Activated CD4-positive, alpha-beta T cell treated with anti-CD3 and anti-CD28 coated beads, Interleukin-2, Interleukin-6, amounts not matched to agents 100 ng/mL and 50 ng/mL, durations not matched to agents 16 hours and 8 hours (primary cell): Measurements from ENCODE around the gene FLYWCH2.

Source experiments
- DNase-seq: peaks from one replicate; pipeline ENCODE4 v3.0.0-alpha.2; 2020

The FLYWCH2 gene

GRCh38 chr16:2854700-2855309 lies 28.2 kb upstream of the FLYWCH2 start:
- DNase-seq: peak; percentile 32

- DNase-seq: no peak
Observed at GRCh38 chr16:2855536-2855935, 27.5 kb upstream of the FLYWCH2 start.

- DNase-seq: no peak
Observed at GRCh38 chr16:2856061-2856670, 26.8 kb upstream of the FLYWCH2 start.

- DNase-seq: no peak
Observed at GRCh38 chr16:2856686-2857450, 26.1 kb upstream of the FLYWCH2 start.

- no peak for DNase-seq
Observed at GRCh38 chr16:2857451-2858244, 25.4 kb upstream of the FLYWCH2 start, which contains the start of gene PRSS22. Gene PRSS22 (minus strand): TSS chr16:2858170. CDS start chr16:2858104, 66 bp downstream.

- no peak for DNase-seq
Observed at GRCh38 chr16:2858245-2859025, 24.6 kb upstream of the FLYWCH2 start.

- DNase-seq: no peak
Observed at GRCh38 chr16:2859686-2860265, 23.2 kb upstream of the FLYWCH2 start.

- no peak for DNase-seq
Observed at GRCh38 chr16:2860826-2861567, 22.0 kb upstream of the FLYWCH2 start.

- DNase-seq: no peak
Observed at GRCh38 chr16:2865651-2866050, 17.4 kb upstream of the FLYWCH2 start.

- DNase-seq: no peak
Observed at GRCh38 chr16:2866431-2866830, 16.6 kb upstream of the FLYWCH2 start.

GRCh38 chr16:2867661-2867986 lies 15.4 kb upstream of the FLYWCH2 start:
- DNase-seq: no peak

- DNase-seq: peak; percentile 98
Observed at GRCh38 chr16:2867987-2868789, 14.8 kb upstream of the FLYWCH2 start.

GRCh38 chr16:2871926-2872325 lies 11.1 kb upstream of the FLYWCH2 start:
- DNase-seq: no peak

GRCh38 chr16:2874032-2874911 lies 8.7 kb upstream of the FLYWCH2 start:
- no peak for DNase-seq

GRCh38 chr16:2874912-2875362 lies 8.1 kb upstream of the FLYWCH2 start:
- peak; percentile 83 for DNase-seq

GRCh38 chr16:2879854-2880508 lies 3.0 kb upstream of the FLYWCH2 start:
- DNase-seq: no peak

- DNase-seq: peak; percentile 42
Observed at GRCh38 chr16:2881783-2882649, 999 bp upstream of the FLYWCH2 start.

- peak; percentile 17 for DNase-seq
Observed at GRCh38 chr16:2883458-2883908, 468 bp downstream of the FLYWCH2 start.
